Measurements from ENCODE around the gene MEIOC. TPM values are rescaled to one million over a fixed set of nuclear protein-coding genes. Genes with fewer than 3 reads are reported as not detected.
A peak's percentile ranks its signal among the peaks of the same experiment; 100 is the strongest.

The MEIOC gene
- total and polyA plus RNA-seq, 2 of the 8 experiments (the other 6 are each of a cell fraction or from before 2014, with no cell fraction given): 4.2 to 4.8 TPM

DNA sequence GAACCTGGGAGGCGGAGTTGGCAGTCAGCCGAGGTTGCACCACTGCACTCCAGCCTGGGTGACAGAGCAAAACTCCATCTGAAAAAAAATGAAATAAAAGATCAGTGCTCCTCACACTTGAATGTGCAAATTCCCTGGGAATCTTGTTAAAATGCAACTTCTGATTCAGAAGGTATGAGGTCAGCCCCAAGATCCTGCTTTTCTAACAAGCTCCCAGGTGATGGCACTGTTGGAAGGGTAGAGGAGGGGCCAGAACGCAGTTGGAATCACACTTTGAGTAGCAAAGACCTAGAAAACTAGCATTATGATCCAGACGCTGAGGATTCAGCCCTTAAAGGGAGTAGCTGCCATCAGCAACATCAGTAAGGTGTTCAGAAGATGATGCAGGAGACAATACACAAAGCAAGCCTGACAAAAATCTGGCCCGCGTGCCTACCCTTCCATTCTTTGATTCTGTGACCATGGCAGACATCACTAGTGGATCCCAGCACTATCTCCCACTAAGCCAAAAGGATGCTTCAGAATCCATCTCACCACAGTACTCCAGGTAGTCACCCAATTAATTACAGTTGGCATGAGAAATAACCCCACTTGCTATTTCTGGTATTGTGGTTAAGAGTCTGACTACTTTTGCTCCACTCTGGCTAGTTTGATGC, 33.1 kb upstream of the MEIOC start:
- peaks cover 0 to 7% (median 3%) of the 10 kb centered on the region in 4 experiments; a peak in 5 of 7 replicates for H3K4me1 ChIP-seq (replicated peaks in 1 of 4; ENCODE audit: control insufficient read depth in 3 of 4, insufficient read depth in 4 of 4, low read length in 3 of 4)
- no peaks in the 10 kb centered on the region for H3K79me2 ChIP-seq (ENCODE audit: control insufficient read depth in 1 of 2, insufficient read depth in 2 of 2, low read length in 2 of 2)
- no peak overlapping the region for H2BK15ac ChIP-seq (ENCODE audit: low read length)
- H4K91ac ChIP-seq (replicated peaks; ENCODE audit: insufficient read length, low read length): no peak overlapping the region
- H3K23me2 ChIP-seq (ENCODE audit: low read depth, low read length): no peaks in the 10 kb centered on the region
- H4K20me1 ChIP-seq (replicated peaks in 1 of 2; ENCODE audit: control insufficient read depth in 1 of 2, insufficient read depth in 2 of 2, low read length in 2 of 2): no peaks in the 10 kb centered on the region
- H3K27me3 ChIP-seq (replicated peaks in 1 of 4; ENCODE audit: control insufficient read depth in 3 of 4, extremely low read depth in 1 of 4, insufficient read depth in 3 of 4, low read length in 3 of 4): no peaks in the 10 kb centered on the region
- no peak overlapping the region for H2BK20ac ChIP-seq (ENCODE audit: low read length)
- H3K79me1 ChIP-seq (ENCODE audit: low read depth, low read length): no peaks in the 10 kb centered on the region
- no peak overlapping the region for H3K56ac ChIP-seq (replicated peaks; ENCODE audit: insufficient read length, low read depth, low read length)
- no peak overlapping the region for H2BK12ac ChIP-seq (ENCODE audit: low read depth, low read length)
- WGBS, 2 experiments (ENCODE audit: extremely low coverage in 1 of 2, insufficient coverage in 1 of 2, insufficient read length in 1 of 2, insufficient replicate concordance in 2 of 2, low coverage in 1 of 2, low lambda C conversion rate in 2 of 2, missing lambda C conversion rate in 1 of 2): 70% methylated on average over 6 of the region's 6 CpGs; no CpG with 5 or more reads in 1 of the 2 experiments
- FAIRE-seq: peak; percentile 60
- no peaks in the 10 kb centered on the region for H3K36me3 ChIP-seq (ENCODE audit: control insufficient read depth in 2 of 4, insufficient read depth in 4 of 4, low read length in 3 of 4)
- peak overlapping the region; percentile 97; the same call in 1 of the 2 replicates for H2AFZ ChIP-seq (ENCODE audit: low read length)
- no peak overlapping the region for H2AK5ac ChIP-seq (ENCODE audit: low read depth, low read length)
- H2BK5ac ChIP-seq (ENCODE audit: low read depth, low read length): no peak overlapping the region
- H3K4me3 ChIP-seq (ENCODE audit: extremely low read depth in 1 of 4, insufficient read depth in 2 of 4, low read depth in 3 of 4, low read length in 4 of 4): no peak overlapping the region
- no peak overlapping the region for H4K8ac ChIP-seq (ENCODE audit: extremely low read depth, insufficient read depth, low read length)
- POLR2A ChIA-PET (ENCODE audit: partially characterized antibody): no interaction called here
- H3K23ac ChIP-seq (ENCODE audit: insufficient read length): no peak overlapping the region
- CTCF ChIA-PET (ENCODE audit: partially characterized antibody): interaction anchor here (0.6 to 3.5 kb wide), 17 partner anchors 8 to 275 kb away, joined by 3 to 36 read pairs (median 4); no protein-coding TSS in a partner anchor
- H3K4ac ChIP-seq (replicated peaks; ENCODE audit: insufficient read length, low read depth, low read length): no peak overlapping the region
- H3K27ac ChIP-seq (ENCODE audit: low read depth, low read length): no peak overlapping the region
- no peak overlapping the region for H3K9ac ChIP-seq (replicated peaks in 1 of 4; ENCODE audit: extremely low read depth in 1 of 4, low read depth in 3 of 4, low read length in 3 of 4)
- no peak overlapping the region for H3K14ac ChIP-seq (ENCODE audit: insufficient read length)
- no peak overlapping the region for H3K18ac ChIP-seq (ENCODE audit: extremely low read depth, low read length)
- no peak overlapping the region; a peak in 1 of 4 replicates for H3K4me2 ChIP-seq (ENCODE audit: insufficient read depth in 1 of 2, low read depth in 2 of 2, low read length in 2 of 2)
- DNase-seq (ENCODE audit: low read depth in 1 of 2, low spot score in 2 of 2): no peak
- H2BK120ac ChIP-seq (replicated peaks; ENCODE audit: low read depth, low read length): no peak overlapping the region
- no peak overlapping the region for H4K5ac ChIP-seq (ENCODE audit: insufficient read length, low read depth, low read length)
- H3K9me3 ChIP-seq (ENCODE audit: insufficient read depth in 2 of 2, low read depth in 1 of 2, low read length in 1 of 2): no peaks in the 10 kb centered on the region
- TF ChIP-seq SRF (IDR thresholded peaks at IDR 0.05; ENCODE audit: low read depth, low read length): peak; percentile 61

Measured in H1 (cell line).